Neural cell (in vitro differentiated cells): ENCODE measurements around the gene GHRL. TPM values are rescaled to one million over a fixed set of nuclear protein-coding genes. Genes with fewer than 3 reads are reported as not detected.

ENCODE experiments used
- H2AFZ ChIP-seq: fragments of 200-600, 300-800 bp; sonication (generic), shearing (Covaris generic); 2 replicates; pipeline ENCODE4 v1.6.0; 2014; ENCODE audit warnings: low read depth, mild to moderate bottlenecking, antibody characterized with exemption, low read length, moderate library complexity
- H3F3A ChIP-seq: fragments of 200-600 bp; shearing (Covaris generic); 2 replicates; pipeline ENCODE4 v1.6.1; 2016; ENCODE audit warnings: mild to moderate bottlenecking, moderate library complexity, mixed read lengths, antibody characterized with exemption, low read length; ENCODE audit not compliant: insufficient read depth, poor library complexity, severe bottlenecking
- H3K27ac ChIP-seq: fragments of 200-600, 300-800 bp; sonication (generic), shearing (Covaris generic); 2 replicates; pipeline ENCODE4 v1.5.1; 2014; ENCODE audit warnings: mild to moderate bottlenecking, low read length, moderate library complexity
- H3K27me3 ChIP-seq: fragments of 300-800, 200-600 bp; sonication (generic), shearing (Covaris generic); 2 replicates; pipeline ENCODE4 v1.6.0; 2014; ENCODE audit warnings: mild to moderate bottlenecking, low read depth, low read length, moderate library complexity; ENCODE audit not compliant: insufficient read depth
- H3K36me3 ChIP-seq: fragments of 300-800, 200-600 bp; sonication (generic), shearing (Covaris generic); 2 replicates; pipeline ENCODE4 v1.5.1; 2014; ENCODE audit warnings: mild to moderate bottlenecking, antibody characterized with exemption, low read length, moderate library complexity; ENCODE audit not compliant: insufficient read depth
- H3K4me2 ChIP-seq: fragments of 300-800, 200-600 bp; sonication (generic), shearing (Covaris generic); 2 replicates; pipeline ENCODE4 v1.6.0; 2014; ENCODE audit warnings: mild to moderate bottlenecking, low read length
- H3K4me3 ChIP-seq: fragments of 300-800, 200-600 bp; sonication (generic), shearing (Covaris generic); 2 replicates; pipeline ENCODE4 v1.5.1; 2014; ENCODE audit warnings: mild to moderate bottlenecking, low read length, moderate library complexity
- H3K79me2 ChIP-seq: fragments of 200-600 bp; shearing (Covaris generic); replicated peaks from 2 replicates; pipeline ENCODE4 v1.6.0; 2014; ENCODE audit warnings: mild to moderate bottlenecking, low read length, moderate library complexity; ENCODE audit not compliant: insufficient read depth
- H3K9ac ChIP-seq: fragments of 300-800, 200-600 bp; sonication (generic), shearing (Covaris generic); 2 replicates; pipeline ENCODE4 v1.6.1; 2016; ENCODE audit warnings: mild to moderate bottlenecking, low read length, mixed read lengths
- H3K9me2 ChIP-seq: fragments of 200-600 bp; shearing (Covaris generic); 2 replicates; pipeline ENCODE4 v1.6.1; 2016; ENCODE audit warnings: mild to moderate bottlenecking, low read length, mixed read lengths; ENCODE audit not compliant: insufficient read depth
- H3K9me3 ChIP-seq: fragments of 200-600, 300-800 bp; sonication (generic), shearing (Covaris generic); 2 replicates; pipeline ENCODE4 v1.6.1; 2016; ENCODE audit warnings: mild to moderate bottlenecking, mixed run types, low read length, moderate library complexity, mixed read lengths
- H4K20me1 ChIP-seq: fragments of 200-600 bp; shearing (Covaris generic); 2 replicates; pipeline ENCODE4 v1.6.1; 2016; ENCODE audit warnings: mild to moderate bottlenecking, mixed run types; ENCODE audit not compliant: insufficient read depth
- EP300 ChIP-seq: fragments of 450-650 bp; conservative IDR thresholded peaks from 2 replicates; pipeline ENCODE4 v1.6.1; 2014; ENCODE audit warnings: antibody characterized with exemption, mild to moderate bottlenecking, moderate library complexity; ENCODE audit not compliant: poor library complexity, severe bottlenecking
- EZH2 ChIP-seq: fragments of 200-600, 300-800 bp; shearing (Covaris generic), sonication (generic); IDR thresholded peaks from 2 replicates; pipeline ENCODE4 v1.6.1; 2014; ENCODE audit warnings: antibody characterized with exemption, low read length, borderline replicate concordance, mild to moderate bottlenecking; ENCODE audit not compliant: insufficient read depth, poor library complexity, severe bottlenecking
- MXI1 ChIP-seq: fragments of 450-650 bp; conservative IDR thresholded peaks from 2 replicates; pipeline ENCODE4 v1.6.1; 2014; ENCODE audit warnings: antibody characterized with exemption, mild to moderate bottlenecking; ENCODE audit not compliant: poor library complexity, severe bottlenecking
- POLR2AphosphoS5 ChIP-seq: IDR thresholded peaks from 2 replicates; pipeline ENCODE4 v1.6.1; 2012
- RAD21 ChIP-seq: fragments of 450-650 bp; conservative IDR thresholded peaks from 2 replicates; pipeline ENCODE4 v1.6.1; 2014; ENCODE audit warnings: antibody characterized with exemption, mild to moderate bottlenecking, moderate library complexity
- SMC3 ChIP-seq: fragments of 450-650 bp; conservative IDR thresholded peaks from 2 replicates; pipeline ENCODE4 v1.6.1; 2014; ENCODE audit warnings: antibody characterized with exemption, mild to moderate bottlenecking, moderate library complexity; ENCODE audit not compliant: poor library complexity
- TAF1 ChIP-seq: IDR thresholded peaks from 2 replicates; pipeline ENCODE4 v1.6.1; 2012; ENCODE audit warnings: low read depth
- polyA plus RNA-seq: library from polyadenylated mRNA; depleted of rRNA; stranded (reverse); fragments of >200 nt; gene quantifications from 2 replicates; pipeline ENCODE4 v1.2.3, GENCODE V29; 2014
- TF ChIP-seq, protein P1 (sequence below): IDR thresholded peaks from 2 replicates; pipeline ENCODE4 v1.6.1; 2012; ENCODE audit warnings: borderline replicate concordance
- TF ChIP-seq, protein P2 (sequence below): fragments of 450-650 bp; IDR thresholded peaks from 2 replicates; pipeline ENCODE4 v1.5.1; 2014; ENCODE audit warnings: antibody characterized with exemption, mild to moderate bottlenecking, moderate library complexity; ENCODE audit not compliant: poor library complexity, severe bottlenecking

GHRL gene
- polyA plus RNA-seq, 1 donor from 2014 or later: 2.8 TPM

- H3K4me3 ChIP-seq: no peak overlapping the region
- H2AFZ ChIP-seq: no peak overlapping the region
- H3K4me2 ChIP-seq: no peak overlapping the region
- no peaks in the 10 kb centered on the region for H4K20me1 ChIP-seq
- no peaks in the 10 kb centered on the region for H3K79me2 ChIP-seq
- no peak overlapping the region for H3K27ac ChIP-seq
- H3F3A ChIP-seq: no peaks in the 10 kb centered on the region
- H3K9me3 ChIP-seq: no peaks in the 10 kb centered on the region
- H3K9ac ChIP-seq: no peak overlapping the region
- no peaks in the 10 kb centered on the region for H3K9me2 ChIP-seq
- H3K36me3 ChIP-seq: no peaks in the 10 kb centered on the region
- no peak for TF ChIP-seq SMC3
- TF ChIP-seq MXI1: no peak
- TF ChIP-seq EP300: no peak
- no peak for TF ChIP-seq EZH2
- TF ChIP-seq, protein P1, sequence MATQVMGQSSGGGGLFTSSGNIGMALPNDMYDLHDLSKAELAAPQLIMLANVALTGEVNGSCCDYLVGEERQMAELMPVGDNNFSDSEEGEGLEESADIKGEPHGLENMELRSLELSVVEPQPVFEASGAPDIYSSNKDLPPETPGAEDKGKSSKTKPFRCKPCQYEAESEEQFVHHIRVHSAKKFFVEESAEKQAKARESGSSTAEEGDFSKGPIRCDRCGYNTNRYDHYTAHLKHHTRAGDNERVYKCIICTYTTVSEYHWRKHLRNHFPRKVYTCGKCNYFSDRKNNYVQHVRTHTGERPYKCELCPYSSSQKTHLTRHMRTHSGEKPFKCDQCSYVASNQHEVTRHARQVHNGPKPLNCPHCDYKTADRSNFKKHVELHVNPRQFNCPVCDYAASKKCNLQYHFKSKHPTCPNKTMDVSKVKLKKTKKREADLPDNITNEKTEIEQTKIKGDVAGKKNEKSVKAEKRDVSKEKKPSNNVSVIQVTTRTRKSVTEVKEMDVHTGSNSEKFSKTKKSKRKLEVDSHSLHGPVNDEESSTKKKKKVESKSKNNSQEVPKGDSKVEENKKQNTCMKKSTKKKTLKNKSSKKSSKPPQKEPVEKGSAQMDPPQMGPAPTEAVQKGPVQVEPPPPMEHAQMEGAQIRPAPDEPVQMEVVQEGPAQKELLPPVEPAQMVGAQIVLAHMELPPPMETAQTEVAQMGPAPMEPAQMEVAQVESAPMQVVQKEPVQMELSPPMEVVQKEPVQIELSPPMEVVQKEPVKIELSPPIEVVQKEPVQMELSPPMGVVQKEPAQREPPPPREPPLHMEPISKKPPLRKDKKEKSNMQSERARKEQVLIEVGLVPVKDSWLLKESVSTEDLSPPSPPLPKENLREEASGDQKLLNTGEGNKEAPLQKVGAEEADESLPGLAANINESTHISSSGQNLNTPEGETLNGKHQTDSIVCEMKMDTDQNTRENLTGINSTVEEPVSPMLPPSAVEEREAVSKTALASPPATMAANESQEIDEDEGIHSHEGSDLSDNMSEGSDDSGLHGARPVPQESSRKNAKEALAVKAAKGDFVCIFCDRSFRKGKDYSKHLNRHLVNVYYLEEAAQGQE: no peak
- TF ChIP-seq POLR2AphosphoS5: no peak
- TF ChIP-seq RAD21: no peak
- H3K27me3 ChIP-seq: no peaks in the 10 kb centered on the region
These were observed 42.5 kb upstream of the GHRL start for GRCh38 chr3:10335190-10335738.

- H3F3A ChIP-seq: no peaks in the 10 kb centered on the region
- H3K9me3 ChIP-seq: no peaks in the 10 kb centered on the region
- no peaks in the 10 kb centered on the region for H4K20me1 ChIP-seq
- H2AFZ ChIP-seq: no peak overlapping the region
- no peaks in the 10 kb centered on the region for H3K79me2 ChIP-seq
- no peaks in the 10 kb centered on the region for H3K27me3 ChIP-seq
- TF ChIP-seq RAD21 (no peak), POLR2AphosphoS5 (no peak), EP300 (no peak), TAF1 (no peak), EZH2 (no peak)
- H3K9ac ChIP-seq: no peak overlapping the region
- H3K4me3 ChIP-seq: no peak overlapping the region
- H3K4me2 ChIP-seq: no peak overlapping the region
- H3K27ac ChIP-seq: no peak overlapping the region
- no peaks in the 10 kb centered on the region for H3K36me3 ChIP-seq
- H3K9me2 ChIP-seq: no peaks in the 10 kb centered on the region
These were observed 41.7 kb upstream of the GHRL start for GRCh38 chr3:10334459-10334858.

DNA sequence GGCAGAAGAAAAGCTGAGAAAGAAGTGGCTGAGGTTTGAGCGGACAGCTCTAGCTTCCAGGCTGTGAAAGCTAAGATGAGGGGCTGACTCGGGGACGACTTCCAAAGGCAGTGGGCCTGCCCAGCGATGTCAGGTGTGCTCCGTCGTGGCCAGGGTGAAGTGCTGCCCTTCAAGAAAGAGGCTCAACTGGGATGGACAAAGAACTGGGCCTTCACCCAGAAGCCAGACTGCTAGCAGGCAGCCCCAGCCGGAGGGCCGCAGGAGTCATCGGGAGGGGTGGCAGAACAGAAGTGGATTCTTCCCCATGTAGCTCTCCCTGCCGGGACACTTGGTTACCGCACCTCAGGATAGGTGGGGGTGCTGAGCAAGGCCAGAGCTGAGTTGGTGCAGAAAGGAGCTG is 41.3 kb upstream of the GHRL start:
- no peaks in the 10 kb centered on the region for H3K9me3 ChIP-seq
- no peaks in the 10 kb centered on the region for H3K27me3 ChIP-seq
- no peak overlapping the region for H3K27ac ChIP-seq
- H3K36me3 ChIP-seq: no peaks in the 10 kb centered on the region
- TF ChIP-seq SMC3 (no peak), MXI1 (no peak), EP300 (no peak), RAD21 (no peak), EZH2 (no peak), TAF1 (no peak), POLR2AphosphoS5 (no peak)
- TF ChIP-seq, protein P2, sequence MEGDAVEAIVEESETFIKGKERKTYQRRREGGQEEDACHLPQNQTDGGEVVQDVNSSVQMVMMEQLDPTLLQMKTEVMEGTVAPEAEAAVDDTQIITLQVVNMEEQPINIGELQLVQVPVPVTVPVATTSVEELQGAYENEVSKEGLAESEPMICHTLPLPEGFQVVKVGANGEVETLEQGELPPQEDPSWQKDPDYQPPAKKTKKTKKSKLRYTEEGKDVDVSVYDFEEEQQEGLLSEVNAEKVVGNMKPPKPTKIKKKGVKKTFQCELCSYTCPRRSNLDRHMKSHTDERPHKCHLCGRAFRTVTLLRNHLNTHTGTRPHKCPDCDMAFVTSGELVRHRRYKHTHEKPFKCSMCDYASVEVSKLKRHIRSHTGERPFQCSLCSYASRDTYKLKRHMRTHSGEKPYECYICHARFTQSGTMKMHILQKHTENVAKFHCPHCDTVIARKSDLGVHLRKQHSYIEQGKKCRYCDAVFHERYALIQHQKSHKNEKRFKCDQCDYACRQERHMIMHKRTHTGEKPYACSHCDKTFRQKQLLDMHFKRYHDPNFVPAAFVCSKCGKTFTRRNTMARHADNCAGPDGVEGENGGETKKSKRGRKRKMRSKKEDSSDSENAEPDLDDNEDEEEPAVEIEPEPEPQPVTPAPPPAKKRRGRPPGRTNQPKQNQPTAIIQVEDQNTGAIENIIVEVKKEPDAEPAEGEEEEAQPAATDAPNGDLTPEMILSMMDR: no peak
- TF ChIP-seq, protein P1: no peak
- no peak overlapping the region for H3K4me2 ChIP-seq
- H3F3A ChIP-seq: no peaks in the 10 kb centered on the region
- H3K9me2 ChIP-seq: no peaks in the 10 kb centered on the region
- no peak overlapping the region for H3K4me3 ChIP-seq
- H4K20me1 ChIP-seq: no peaks in the 10 kb centered on the region
- H3K9ac ChIP-seq: no peak overlapping the region
- H2AFZ ChIP-seq: no peak overlapping the region
- H3K79me2 ChIP-seq: no peaks in the 10 kb centered on the region
